Body of pancreas (tissue), 4 donors: Measurements from ENCODE around the gene AKT1S1. TPM values are rescaled to one million over a fixed set of nuclear protein-coding genes. Genes with fewer than 3 reads are reported as not detected.
A peak's percentile ranks its signal among the peaks of the same experiment; 100 is the strongest.

Source experiments
- ATAC-seq: fragments of 150-250 bp; one replicate; pipeline ENCODE4 v1.9.1; 2016
- DNase-seq, 4 donors: peaks; one replicate each; pipeline ENCODE4 v3.0.0-alpha.2; 2019
- H3K27ac ChIP-seq, 4 donors: fragments of 200-600 bp; sonication (generic); 1 replicate in 3 of 4; 2 replicates in 1 of 4; pipeline versions ENCODE4 v1.5.1 to v1.6.1; 2016 to 2019; ENCODE audit warnings: mild to moderate bottlenecking in 1 of 4, mixed read lengths in 1 of 4, moderate library complexity in 1 of 4
- H3K27me3 ChIP-seq, 2 donors: fragments of 200-600 bp; sonication (generic); one replicate each; pipeline ENCODE4 v1.6.0; 2016; ENCODE audit warnings: mild to moderate bottlenecking in 1 of 2
- H3K36me3 ChIP-seq, 2 donors: fragments of 200-600 bp; sonication (generic); replicated peaks in 1 of 2; 2 replicates each; pipeline ENCODE4 v1.5.1; 2016; ENCODE audit warnings: low read depth in 2 of 2; ENCODE audit not compliant: insufficient read depth in 1 of 2
- H3K4me1 ChIP-seq: fragments of 200-600 bp; sonication (generic); one replicate; pipeline ENCODE4 v1.6.0; 2016
- H3K4me3 ChIP-seq, 2 donors: fragments of 200-600 bp; sonication (generic); 1 replicate in 1 of 2; 2 replicates in 1 of 2; pipeline ENCODE4 v1.5.1; 2016 to 2019
- H3K9me3 ChIP-seq, 3 donors: fragments of 200-600 bp; sonication (generic); 1 replicate in 2 of 3; 2 replicates in 1 of 3; pipeline ENCODE4 v1.5.1; 2016
- POLR2A ChIP-seq, 3 donors: fragments of 450-650 bp; IDR thresholded peaks; one replicate each; pipeline ENCODE4 v1.6.1; 2016; ENCODE audit warnings: antibody characterized with exemption in 3 of 3, mild to moderate bottlenecking in 2 of 3
- WGBS, 2 donors: methylation state at CpG; one replicate each; pipeline ENCODE4 v1.1.5; 2017; 5-methylcytosine and 5-hydroxymethylcytosine counted together
- intact Hi-C: fragments of 100-400 bp; cut with DNase I; formaldehyde crosslinking; loops from one replicate; pipeline ENCODE4 v1.15.1; 2023
- total RNA-seq, 2 donors: library from RNA; depleted of rRNA; stranded (reverse); fragments of >200 nt; gene quantifications; one replicate each; pipeline ENCODE4 v1.1.0, GENCODE V29; 2016
- TF ChIP-seq, protein P1 (sequence below), 7 experiments: fragments of 450-650 bp in 4 of 7; fragments of 200-600 bp in 3 of 7; sonication (generic) in 3 of 7; IDR thresholded peaks; one replicate each; pipeline ENCODE4 v1.5.1; 2016 to 2019; ENCODE audit warnings: antibody characterized with exemption in 7 of 7

AKT1S1 gene
- total RNA-seq, 2 donors from 2014 or later, result 7.5 to 20.1 TPM

- H3K36me3 ChIP-seq, result peaks cover 15 to 20% of the 10 kb centered on the region in 2 donors
- H3K27ac ChIP-seq, result no peak overlapping the region
- intact Hi-C loops, result no loop called here
- peaks cover 20% of the 10 kb centered on the region for H3K4me1 ChIP-seq
- no peak for TF ChIP-seq POLR2A (IDR thresholded peaks at IDR 0.05)
- TF ChIP-seq, protein P1, sequence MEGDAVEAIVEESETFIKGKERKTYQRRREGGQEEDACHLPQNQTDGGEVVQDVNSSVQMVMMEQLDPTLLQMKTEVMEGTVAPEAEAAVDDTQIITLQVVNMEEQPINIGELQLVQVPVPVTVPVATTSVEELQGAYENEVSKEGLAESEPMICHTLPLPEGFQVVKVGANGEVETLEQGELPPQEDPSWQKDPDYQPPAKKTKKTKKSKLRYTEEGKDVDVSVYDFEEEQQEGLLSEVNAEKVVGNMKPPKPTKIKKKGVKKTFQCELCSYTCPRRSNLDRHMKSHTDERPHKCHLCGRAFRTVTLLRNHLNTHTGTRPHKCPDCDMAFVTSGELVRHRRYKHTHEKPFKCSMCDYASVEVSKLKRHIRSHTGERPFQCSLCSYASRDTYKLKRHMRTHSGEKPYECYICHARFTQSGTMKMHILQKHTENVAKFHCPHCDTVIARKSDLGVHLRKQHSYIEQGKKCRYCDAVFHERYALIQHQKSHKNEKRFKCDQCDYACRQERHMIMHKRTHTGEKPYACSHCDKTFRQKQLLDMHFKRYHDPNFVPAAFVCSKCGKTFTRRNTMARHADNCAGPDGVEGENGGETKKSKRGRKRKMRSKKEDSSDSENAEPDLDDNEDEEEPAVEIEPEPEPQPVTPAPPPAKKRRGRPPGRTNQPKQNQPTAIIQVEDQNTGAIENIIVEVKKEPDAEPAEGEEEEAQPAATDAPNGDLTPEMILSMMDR (IDR thresholded peaks at IDR 0.05), result no peak
- 85 to 92% methylated on average over 42 to 59 of the region's 60 CpGs for WGBS, 2 donors
- no peak overlapping the region for H3K4me3 ChIP-seq
- DNase-seq (peak in 1 of 4 donors; percentile 4), ATAC-seq (no peak)
- no peaks in the 10 kb centered on the region for H3K27me3 ChIP-seq
- no peaks in the 10 kb centered on the region for H3K9me3 ChIP-seq
Measured at GRCh38 chr19:49861541-49862378, 15.4 kb downstream of the AKT1S1 start.

GRCh38 chr19:49861107-49861506, 16.0 kb downstream of the AKT1S1 start:
- intact Hi-C loops, result no loop called here
- Histone ChIP-seq H3K4me1 (peaks cover 14% of the 10 kb centered on the region), H3K36me3 (peaks cover 17 to 20% of the 10 kb centered on the region in 2 donors), H3K9me3 (no peaks in the 10 kb centered on the region), H3K27ac (peak overlapping the region in 1 of 4 donors; percentile 25), H3K4me3 (no peak overlapping the region), H3K27me3 (no peaks in the 10 kb centered on the region)
- 61 to 72% methylated on average over 13 of the region's 13 CpGs for WGBS, 2 donors
- no peak for ATAC-seq
- DNase-seq, result peak in 1 of 4 donors; percentile 8
- TF ChIP-seq POLR2A (IDR thresholded peaks at IDR 0.05), result no peak
- TF ChIP-seq, protein P1 (IDR thresholded peaks at IDR 0.05), result no peak

DNA sequence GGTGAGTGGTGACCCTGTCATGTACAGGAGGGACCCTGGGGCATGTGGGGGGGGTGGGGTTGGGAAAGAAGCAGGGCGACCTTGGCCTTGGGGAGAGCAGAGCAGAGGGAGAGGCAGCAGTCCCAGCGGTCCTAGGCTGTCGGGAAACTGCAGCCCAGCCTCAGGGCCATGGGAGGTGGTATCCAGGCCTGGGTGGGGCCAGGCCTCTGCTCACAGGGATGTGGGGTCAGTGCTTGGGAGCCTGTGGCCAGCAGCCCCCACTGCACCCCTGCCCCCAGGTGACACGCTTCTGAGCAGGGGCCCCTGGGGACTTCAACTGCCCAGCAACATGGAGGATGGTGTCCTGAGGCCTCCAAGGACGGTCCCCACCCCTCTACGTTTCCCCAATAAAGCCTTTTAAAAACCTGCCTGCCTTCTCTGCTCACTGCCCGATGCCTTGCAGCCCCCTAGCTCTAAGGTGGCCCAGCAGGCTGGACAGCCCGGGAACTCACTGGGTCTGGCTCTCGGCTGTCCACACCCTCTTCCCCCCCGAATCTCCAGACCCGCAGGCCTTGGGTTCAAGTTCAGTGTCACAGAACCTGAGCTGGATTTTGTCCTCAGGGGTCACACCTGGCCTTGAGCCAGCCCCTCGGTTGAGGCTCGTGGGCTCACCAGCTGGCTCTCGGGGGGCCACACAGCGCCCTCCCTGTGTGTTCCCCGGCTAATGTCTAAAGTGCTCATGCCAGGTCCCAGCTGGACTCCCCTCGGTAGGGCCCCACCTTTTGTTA, 16.6 kb downstream of the AKT1S1 start:
- intact Hi-C loops, result no loop called here

GRCh38 chr19:49859682-49860335, 17.3 kb downstream of the AKT1S1 start:
- Histone ChIP-seq H3K4me3 (no peak overlapping the region), H3K27ac (no peak overlapping the region), H3K36me3 (peaks cover 17 to 20% of the 10 kb centered on the region in 2 donors), H3K4me1 (peaks cover under 1% of the 10 kb centered on the region), H3K9me3 (no peaks in the 10 kb centered on the region), H3K27me3 (no peaks in the 10 kb centered on the region)
- ATAC-seq (no peak), DNase-seq (no peak)
- no peak for TF ChIP-seq POLR2A (IDR thresholded peaks at IDR 0.05)
- TF ChIP-seq, protein P1 (IDR thresholded peaks at IDR 0.05), result no peak
- WGBS, 2 donors, result 84 to 91% methylated on average over 14 to 20 of the region's 22 CpGs
- intact Hi-C loops, result no loop called here

More for the DNA sequence above, 16.6 kb downstream of the AKT1S1 start:
- no peak for TF ChIP-seq POLR2A (IDR thresholded peaks at IDR 0.05)
- TF ChIP-seq, protein P1 (IDR thresholded peaks at IDR 0.05), result no peak
- DNase-seq, result no peak
- no peak for ATAC-seq
- H3K4me3 ChIP-seq, result no peak overlapping the region
- WGBS, 2 donors, result 72% methylated on average over 16 of the region's 17 CpGs
- H3K27me3 ChIP-seq, result no peaks in the 10 kb centered on the region
- H3K27ac ChIP-seq, result peak overlapping the region in 1 of 4 donors; percentile 25
- H3K36me3 ChIP-seq, result peaks cover 17 to 20% of the 10 kb centered on the region in 2 donors
- H3K9me3 ChIP-seq, result no peaks in the 10 kb centered on the region
- H3K4me1 ChIP-seq, result peaks cover 8% of the 10 kb centered on the region
